ENCODE measurements around the gene ZNF143.

Gene ZNF143

GRCh38 chr11:9575260-9576240 lies 114.7 kb downstream of the ZNF143 start:
- no peak for DNase-seq (ENCODE audit: low read depth in 2 of 2)

GRCh38 chr11:9576701-9577381 lies 116.0 kb downstream of the ZNF143 start:
- no peak for DNase-seq (ENCODE audit: low read depth in 2 of 2)

GRCh38 chr11:9577556-9577955 lies 116.7 kb downstream of the ZNF143 start:
- DNase-seq (ENCODE audit: low read depth in 2 of 2), result no peak

All from stimulated activated CD4-positive, alpha-beta T cell treated with anti-CD3 and anti-CD28 coated beads, Interleukin-1b, Interleukin-23, amount 100 ng/mL, for 1 hour (primary cell).